MV-4-11 (cell line): ENCODE measurements around the gene APCDD1L.
"Not testable (repeated sequence)": the region's sequence is repeated elsewhere in the genome, so short reads cannot be mapped to it uniquely, and the experiment has no call there.

Experiments
- DNase-seq: peaks from one replicate; lab custom pipeline; 2025; lab: John Stamatoyannopoulos, UW

APCDD1L gene

DNA sequence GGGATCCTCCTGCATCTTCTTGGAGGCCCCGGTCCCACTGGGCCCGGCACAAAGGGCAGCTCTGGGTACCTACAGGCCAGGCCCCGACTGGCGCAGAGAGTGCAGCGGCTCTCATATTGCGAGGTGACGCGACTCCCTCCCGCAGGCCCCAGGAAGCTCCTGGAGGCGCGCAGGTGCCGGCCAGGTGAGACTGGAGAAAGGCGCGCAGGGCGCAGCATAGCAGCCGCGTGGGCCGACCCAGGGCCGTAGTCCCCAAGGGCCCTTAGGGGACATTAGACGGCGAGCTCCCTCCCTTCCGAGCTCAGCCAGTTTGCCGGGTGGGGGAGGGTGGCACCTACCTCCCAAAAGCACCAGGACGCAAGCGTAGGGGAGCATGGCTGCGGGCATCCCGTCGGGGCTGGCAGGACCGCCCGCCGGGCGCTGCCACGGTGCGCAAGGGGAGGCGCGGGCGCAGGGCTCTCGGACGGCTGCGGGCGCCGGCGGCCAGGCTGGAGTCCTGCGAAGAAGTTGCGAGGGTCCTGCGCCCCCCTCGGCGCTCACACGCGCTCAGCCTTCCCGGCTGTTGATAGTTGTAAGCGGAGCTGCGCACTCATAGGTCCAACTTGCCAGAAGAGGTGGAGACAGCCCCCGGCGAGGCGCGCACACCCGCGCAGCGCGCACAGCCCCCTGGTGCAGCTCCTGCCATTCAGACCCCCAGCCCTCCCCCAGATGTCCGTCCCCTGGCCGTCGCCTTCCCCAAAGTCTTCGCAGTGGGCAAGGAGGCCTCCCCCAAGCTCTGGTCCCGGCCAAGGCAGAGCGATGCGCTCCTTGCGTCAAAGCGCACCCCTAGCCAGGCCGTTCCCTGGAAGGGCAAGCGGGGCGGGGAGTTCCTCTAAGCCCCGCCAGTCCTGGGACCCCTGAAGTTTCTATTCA, 622 bp downstream of the APCDD1L start:
- DNase-seq = no peak

- no peak for DNase-seq
These were observed 1.5 kb downstream of the APCDD1L start for GRCh38 chr20:58513580-58514285.

GRCh38 chr20:58512808-58513552, 2.2 kb downstream of the APCDD1L start:
- no peak for DNase-seq

GRCh38 chr20:58511861-58512260, 3.3 kb downstream of the APCDD1L start:
- DNase-seq = no peak

DNA sequence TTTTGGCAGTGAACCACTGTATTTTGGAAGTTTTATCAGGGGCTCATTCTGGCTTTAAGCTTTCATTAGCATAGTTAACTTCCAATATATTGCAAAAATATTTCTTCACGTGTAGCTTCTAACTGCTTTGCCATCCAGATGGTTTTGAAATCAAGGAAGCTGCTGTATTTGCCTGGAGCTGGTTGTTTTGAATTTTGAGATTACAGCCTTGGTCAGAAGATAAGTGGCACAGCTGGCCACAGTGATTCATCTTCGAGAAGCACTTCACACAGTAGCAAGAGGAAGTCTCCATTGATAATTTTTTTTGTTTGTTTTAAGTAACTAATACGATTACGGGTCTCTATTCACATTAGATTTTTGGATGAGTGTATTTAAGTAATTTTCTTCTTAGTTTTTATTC, 3.8 kb downstream of the APCDD1L start:
- DNase-seq = peak; percentile 91

DNA sequence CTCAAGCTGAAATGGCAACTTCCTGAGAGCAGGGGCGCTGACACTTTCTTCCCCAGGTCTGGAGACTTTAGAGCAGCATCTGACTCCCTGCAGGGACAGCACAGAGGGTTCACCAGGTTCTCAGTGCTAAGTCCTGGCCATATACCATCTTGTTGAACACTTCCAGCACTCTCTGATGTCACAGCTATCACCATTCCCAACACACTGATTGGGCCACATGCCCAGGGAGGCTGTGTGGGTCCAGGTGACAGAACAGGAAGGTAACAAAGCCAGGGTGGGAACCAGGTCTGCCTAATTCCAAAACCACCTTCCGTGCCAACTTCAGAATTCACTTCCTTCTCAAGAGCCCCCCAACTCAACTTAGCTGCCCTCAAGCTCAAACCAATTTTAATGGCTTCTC, 4.3 kb downstream of the APCDD1L start:
- no peak for DNase-seq

- no peak for DNase-seq
These were observed 6.3 kb downstream of the APCDD1L start for GRCh38 chr20:58508762-58509395.

DNA sequence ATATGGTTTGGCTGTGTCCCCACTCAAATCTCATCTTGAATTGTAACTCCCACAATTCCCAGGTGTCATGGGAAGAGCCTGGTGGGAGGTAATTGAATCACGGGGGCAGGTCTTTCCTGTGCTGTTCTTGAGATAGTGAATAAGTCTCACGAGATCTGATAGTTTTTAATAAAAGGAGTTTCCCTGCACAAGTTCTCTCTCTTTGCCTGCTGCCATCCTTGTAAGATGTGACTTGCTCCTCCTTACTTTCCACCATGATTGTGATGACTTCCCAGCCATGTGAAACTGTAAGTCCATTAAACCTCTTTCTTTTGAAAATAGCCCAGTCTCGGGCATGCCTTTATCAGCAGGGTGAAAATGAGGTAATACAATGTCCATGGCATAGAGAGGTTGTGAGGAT, 8.2 kb downstream of the APCDD1L start:
- not testable (repeated sequence) for DNase-seq

DNA sequence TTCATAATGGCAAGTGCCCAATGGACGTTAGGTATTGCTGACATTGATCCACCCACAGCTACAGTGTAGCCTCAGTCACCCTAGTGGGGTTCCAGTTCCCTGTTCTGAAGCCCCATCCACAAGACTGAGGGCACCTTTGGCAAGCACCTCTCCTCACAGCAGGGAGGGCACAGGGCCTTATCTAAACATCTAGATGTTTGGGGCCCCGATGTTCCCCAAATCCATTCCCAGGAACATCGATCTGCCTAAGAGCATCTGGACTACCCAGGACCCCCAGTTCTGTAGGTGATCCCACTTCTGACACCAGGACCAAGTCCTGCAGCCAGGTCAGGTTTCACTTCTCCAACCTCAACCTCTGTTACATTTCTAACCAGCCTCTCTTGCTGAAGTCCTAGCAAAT, 10.6 kb downstream of the APCDD1L start:
- no peak for DNase-seq

- DNase-seq = no peak
These were observed 11.5 kb downstream of the APCDD1L start for GRCh38 chr20:58503668-58504067.

- DNase-seq = no peak
These were observed 14.9 kb downstream of the APCDD1L start for GRCh38 chr20:58500256-58500655.

DNA sequence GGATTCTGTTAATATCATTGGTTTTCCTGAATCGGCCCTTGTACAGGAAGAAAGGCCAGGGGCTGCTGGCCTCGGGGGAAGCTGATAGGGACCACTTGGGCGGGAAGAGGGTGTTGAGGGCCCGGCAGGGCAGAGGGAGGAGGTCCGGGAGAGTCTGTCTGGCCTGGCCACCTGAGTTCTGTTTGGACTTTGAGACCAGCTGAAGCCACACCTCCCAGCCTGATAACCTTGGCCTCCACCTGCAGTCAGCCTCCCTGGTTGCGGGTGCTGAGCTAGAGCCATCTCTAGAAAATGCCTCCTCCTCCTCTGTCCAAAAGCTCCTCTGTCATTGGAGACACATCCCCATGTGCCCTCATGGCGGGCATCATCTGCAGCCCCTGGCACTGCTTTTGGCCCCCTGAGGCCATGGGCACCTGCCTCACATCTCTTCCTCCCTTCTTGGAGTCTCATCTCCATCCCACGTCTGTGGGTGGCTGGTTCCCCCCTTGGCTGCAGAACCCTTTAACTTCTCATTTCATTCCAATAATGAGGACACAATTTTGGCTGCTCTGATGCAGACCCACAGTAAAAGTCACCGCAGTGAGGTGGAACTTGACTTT, 16.6 kb downstream of the APCDD1L start:
- DNase-seq = no peak

- DNase-seq = no peak
These were observed 17.3 kb downstream of the APCDD1L start for GRCh38 chr20:58497724-58498469.

GRCh38 chr20:58497076-58497641, 18.0 kb downstream of the APCDD1L start:
- no peak for DNase-seq

- DNase-seq = no peak
These were observed 18.8 kb downstream of the APCDD1L start for GRCh38 chr20:58496429-58496769.

- DNase-seq = no peak
These were observed 19.4 kb downstream of the APCDD1L start for GRCh38 chr20:58495623-58496428.

DNA sequence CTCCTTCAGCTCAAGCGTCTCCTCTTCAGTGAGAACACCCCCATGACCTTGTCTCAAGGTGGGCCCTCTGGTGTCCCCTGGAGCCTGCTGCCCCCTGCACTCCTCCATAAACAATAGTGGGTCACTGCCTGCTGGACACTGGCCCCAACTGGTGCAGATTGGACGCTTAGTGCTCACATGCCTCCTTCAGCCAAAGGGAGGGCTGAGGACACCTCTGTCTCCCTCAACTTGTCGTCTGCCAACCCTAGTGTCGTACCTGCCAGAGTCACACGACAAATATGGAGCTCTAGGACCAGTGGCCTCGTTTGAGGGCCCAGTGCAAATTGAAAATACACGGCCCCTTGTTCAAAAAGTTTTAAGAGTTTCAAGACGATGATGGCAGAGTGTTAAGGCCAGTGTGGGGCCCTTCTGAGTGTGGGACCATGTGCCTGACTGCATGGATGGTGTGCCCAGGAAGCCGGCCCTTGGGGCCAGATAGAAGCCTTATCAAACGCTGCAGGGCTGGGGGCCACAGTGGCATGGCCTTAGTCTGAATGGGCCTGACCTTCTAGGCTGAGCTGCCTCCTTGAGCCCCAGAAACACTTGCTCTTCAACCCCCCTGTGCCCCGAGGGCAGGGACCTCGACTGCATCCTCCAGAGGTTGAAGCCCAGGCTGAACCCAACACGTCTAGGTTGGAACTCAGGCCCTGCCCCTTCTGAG, 20.1 kb downstream of the APCDD1L start:
- no peak for DNase-seq

DNA sequence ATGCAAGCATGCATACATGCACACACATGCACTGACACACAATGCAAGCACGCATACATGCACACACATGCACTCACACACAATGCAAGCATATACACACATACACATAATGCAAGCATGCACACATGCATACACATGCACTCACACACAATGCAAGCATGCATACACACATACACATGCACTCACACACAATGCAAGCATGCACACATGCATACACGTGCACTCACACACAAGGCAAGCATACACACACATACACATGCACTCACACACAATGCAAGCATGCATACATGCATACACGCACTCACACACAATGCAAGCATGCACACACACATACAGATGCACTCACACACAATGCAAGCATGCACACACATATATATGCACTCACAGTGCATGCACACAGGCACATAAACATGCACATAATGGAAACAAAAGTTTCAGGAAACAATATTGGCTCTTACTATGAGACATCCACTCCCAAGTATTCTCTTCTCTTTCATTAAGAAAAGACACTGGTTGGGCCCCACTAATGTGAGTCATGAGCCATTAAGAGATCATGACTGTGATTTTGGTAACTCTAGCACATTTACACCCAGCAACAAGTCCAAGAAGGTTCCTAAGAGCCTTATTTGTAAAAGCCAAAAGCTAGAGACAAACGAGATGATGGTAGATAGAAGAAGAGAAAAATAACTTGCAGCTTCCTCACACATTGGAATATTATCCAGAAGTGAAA, 22.2 kb downstream of the APCDD1L start:
- no peak for DNase-seq
